Retinal pigment epithelial cell (primary cell): ENCODE data around the gene MVD.

ENCODE experiments used
- DNase-seq: peaks from one replicate; pipeline ENCODE4 v3.0.0-alpha.2; 2010; ENCODE audit warnings: low read depth
- H3K4me3 ChIP-seq: 2 replicates; pipeline ENCODE4 v1.5.1; 2011; ENCODE audit warnings: mild to moderate bottlenecking, low read length, control low read depth, moderate library complexity
- CTCF ChIP-seq: conservative IDR thresholded peaks from 2 replicates; pipeline ENCODE4 v1.5.1; 2011; ENCODE audit warnings: low read depth, low read length, control low read depth, inconsistent platforms

The MVD gene

GRCh38 chr16:88696441-88696840 is 33.5 kb upstream of the MVD start:
- TF ChIP-seq CTCF, result no peak
- no peak for DNase-seq
- no peak overlapping the region for H3K4me3 ChIP-seq

GRCh38 chr16:88695753-88696152 is 32.9 kb upstream of the MVD start:
- no peak overlapping the region for H3K4me3 ChIP-seq
- TF ChIP-seq CTCF, result no peak
- no peak for DNase-seq

DNA sequence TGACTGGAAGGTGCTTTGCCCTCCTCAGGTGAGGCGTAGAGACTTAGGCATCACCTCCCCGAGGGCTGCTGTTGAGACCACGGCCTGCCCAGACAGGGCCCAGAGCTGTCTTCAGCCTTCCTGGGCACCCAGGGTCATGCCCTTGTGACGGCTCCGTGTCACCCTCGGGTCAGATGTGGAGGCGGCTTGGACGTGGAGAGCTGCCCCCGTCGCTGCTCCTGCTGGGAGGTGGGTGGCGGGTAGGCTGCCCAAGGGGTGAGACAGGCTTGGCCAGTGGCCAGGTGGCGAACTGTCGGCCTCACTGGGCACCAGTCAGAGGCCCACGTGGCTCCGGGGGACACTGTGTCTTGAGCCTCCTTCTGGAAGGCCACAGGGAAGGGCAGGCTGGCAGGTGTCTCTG is 32.3 kb upstream of the MVD start:
- no peak for TF ChIP-seq CTCF
- DNase-seq, result no peak
- H3K4me3 ChIP-seq, result no peak overlapping the region

DNA sequence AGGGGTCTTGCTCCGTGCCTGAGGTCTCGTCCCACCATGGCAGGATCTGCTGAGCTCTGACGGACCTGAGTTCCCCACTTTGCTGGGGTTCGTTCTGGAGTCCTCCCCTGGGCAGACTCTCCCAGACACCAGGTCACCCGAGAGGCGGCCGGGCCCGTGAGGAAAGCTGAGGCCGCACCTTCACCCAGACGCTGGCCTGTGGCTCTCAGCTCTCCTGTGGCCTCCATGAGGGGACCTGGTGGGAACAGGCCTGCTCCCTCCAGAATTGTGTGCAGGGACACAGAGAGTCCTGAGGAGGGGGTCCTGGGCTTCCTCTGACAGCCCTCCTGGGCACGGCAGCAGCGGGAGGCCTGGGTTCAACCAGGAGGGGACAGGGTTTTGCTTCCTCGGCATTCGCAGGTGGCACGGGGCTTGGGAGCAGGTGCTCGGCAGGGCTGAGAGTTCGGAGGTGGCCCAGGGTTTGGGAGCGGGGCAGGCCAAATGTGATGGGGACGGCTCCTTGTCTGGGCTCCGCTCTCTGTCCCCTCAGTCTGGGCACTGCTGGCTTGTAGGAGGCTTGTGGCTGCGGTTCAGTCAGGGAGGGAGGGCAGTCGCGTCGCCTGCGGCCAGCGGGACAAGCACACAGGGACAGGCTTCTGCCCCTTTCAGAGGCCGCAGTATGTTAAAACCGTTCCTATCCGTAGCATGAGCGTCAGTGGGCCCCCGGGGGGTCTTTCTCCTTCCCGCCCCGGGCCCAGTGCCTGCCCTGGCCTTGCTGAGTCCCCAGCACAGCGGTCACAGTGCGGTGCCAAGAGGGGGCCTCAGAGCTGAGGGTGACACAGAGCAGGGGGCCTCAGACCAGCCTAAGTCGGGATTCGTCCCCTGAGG is 31.6 kb upstream of the MVD start:
- no peak overlapping the region for H3K4me3 ChIP-seq
- DNase-seq, result no peak
- TF ChIP-seq CTCF, result no peak

DNA sequence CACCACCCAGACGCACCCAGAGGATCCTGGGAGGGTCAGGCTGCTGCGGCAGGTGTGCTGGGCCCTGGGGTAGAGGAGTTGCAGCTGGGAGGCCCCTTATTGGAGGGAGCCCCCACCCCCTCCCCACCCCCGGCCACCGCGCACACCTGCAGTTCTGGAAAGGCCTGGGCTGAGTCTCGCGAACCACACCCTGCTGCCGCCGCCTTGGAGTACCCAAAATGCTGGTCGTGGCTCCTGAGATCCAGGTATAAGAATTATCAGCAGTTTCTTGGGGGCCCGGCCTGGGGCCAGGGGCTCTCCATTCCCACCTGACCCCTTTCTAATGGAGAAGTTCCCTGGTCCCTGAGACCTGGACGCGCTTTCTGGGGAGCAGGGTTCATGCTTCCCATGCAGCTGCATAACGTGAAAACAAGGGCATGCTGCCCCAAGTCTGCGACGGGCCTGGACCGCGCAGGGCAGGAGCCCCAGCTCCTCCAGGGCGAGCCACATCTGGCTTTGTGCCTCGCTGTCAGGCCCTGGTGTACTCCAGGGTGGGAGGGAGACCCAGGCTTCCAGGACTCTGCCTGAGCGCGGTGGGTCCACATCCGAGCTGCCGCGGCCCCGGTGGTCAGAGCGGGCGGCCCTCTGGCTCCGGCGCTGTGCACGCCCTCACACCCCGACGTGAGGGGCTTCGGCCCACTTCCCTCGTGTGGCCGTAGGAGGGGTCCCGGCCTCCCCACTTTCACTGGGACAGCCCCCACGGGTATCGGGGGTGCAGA is 30.7 kb upstream of the MVD start:
- no peak for TF ChIP-seq CTCF
- H3K4me3 ChIP-seq, result no peak overlapping the region
- no peak for DNase-seq

DNA sequence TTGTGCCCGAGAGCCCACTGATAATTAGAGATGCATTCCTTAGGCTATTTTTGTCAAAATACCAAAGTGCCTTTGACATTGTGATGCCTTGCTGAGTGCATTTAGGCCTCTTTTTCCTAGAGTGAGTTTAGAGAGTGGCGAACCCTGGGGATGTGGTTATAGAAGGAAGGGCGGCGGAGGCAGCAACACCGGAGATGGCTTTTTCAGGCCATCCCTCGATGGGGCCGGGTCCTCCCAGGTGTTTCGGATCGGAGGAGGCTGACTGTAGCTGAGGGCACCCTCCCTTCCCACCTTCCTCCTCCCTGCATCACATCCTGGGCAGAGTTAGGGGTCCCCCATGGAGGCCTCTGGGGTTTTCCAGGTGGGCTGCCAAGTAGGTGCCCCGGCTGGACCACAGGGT is 30.0 kb upstream of the MVD start:
- H3K4me3 ChIP-seq, result no peak overlapping the region
- no peak for DNase-seq
- TF ChIP-seq CTCF, result no peak

DNA sequence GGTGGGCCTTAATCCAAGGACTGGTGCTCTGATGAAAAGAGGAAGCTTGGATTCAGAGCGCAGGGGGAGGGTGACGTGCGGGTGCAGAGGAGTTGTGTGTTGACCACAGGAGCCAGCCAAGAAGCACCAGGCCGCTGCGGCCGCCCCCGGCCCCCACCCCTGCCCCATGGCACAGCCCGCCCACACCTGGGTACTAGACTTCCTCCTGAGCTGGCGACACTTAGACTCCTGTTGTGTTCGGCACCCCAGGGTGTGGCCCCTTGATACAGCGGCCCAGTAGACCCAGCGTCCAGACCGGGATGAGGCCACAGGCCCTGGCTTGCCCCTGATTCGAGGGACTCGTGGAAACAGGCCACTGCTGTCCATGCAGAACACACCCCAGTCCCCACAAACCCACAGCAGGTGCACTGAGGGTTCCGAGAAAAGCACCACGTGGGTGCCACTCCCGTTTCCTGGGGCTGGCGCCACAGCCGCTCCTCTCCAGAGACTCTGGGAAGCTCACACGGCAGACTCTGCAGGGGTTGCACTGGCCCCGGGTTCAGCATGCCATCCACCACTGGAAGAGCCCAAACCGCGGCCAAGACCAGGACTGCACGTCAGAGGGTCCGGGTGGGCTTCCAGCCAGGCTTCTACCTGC is 29.2 kb upstream of the MVD start:
- no peak for DNase-seq
- H3K4me3 ChIP-seq, result no peak overlapping the region
- no peak for TF ChIP-seq CTCF
